GM20000 (cell line): ENCODE results near the gene SRGAP2.
"Not testable (repeated sequence)": the region's sequence is repeated elsewhere in the genome, so short reads cannot be mapped to it uniquely, and the experiment has no call there.

Experiments
- DNase-seq: peaks from one replicate; pipeline ENCODE4 v3.0.0; 2012; ENCODE audit warnings: low spot score

The SRGAP2 gene

DNA sequence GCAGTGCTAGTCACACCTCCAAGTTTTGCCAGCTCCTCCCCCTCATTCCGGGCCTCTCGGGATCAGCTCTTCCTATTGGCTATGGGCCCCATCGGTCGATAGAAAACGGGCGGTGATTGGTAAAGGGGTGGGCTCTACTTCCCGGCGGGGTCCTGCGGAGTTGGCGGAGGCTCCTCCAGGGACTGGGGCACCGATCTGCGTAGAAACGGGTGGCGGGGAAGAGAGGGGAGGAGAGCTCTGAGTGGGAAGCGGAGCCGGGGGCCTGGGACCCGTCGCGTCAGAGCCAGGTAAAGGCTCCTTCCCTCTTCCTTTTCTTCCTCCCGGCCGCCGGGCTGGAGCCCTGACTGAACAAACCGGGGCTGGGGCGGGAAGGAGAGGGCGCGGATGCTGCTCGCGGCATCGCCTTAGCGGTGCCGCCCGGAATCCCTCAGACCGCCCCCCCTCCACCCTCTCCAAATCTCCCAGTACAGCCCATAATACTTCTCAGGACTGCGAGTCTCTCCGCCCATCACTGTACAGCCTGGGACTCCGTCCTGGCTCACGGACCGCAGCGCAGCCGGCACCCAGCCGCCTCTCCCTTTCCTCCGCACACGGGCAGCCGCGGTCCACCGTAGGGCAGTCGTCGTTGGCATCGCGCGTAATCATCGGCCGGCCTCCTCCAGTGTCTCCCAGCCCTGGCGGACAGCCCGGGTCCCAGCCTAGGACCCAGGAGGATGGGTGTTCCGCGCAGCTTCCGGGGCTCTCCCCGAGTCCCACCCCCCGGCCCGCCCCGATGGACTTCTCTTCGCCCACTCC lies at the start of gene SRGAP2:
Gene SRGAP2, plus strand, starts transcription at position 178 of the 795 bp plus-strand sequence. CDS start 2,430 bp downstream, outside the sequence.
- not testable (repeated sequence) for DNase-seq

DNA sequence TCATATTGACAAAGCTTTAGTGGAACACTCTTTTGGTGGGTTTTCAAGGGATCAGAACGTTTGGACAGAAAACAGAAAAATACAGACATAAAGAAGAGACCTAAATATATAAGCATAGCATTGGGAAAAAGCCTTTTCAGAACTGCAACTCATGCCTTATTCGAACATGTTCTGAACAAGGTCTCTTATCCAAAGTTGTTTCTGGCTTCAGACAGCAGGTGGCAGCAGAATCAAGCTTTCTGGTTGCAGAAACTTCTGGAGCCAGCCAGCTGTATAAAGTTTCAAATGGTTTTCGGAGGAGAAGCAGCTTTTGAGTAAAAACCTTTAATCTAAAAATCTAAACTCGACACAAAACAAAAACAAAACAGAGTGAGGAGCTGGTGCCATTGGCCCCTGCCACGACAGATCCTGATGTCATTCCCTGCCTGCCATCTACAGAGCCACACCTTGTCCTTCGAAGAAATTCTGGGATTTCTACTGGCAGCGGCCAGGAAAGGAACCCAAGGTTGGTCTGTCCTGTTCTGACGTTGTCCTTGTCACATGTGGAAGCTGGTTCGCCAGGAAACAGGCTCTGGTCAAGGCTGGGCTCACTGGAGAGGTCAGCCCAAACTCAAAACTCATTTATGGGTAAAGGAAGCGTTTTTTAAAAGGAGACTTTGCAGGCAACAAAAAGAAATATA lies 35.9 kb upstream of the SRGAP2 start:
- not testable (repeated sequence) for DNase-seq

DNA sequence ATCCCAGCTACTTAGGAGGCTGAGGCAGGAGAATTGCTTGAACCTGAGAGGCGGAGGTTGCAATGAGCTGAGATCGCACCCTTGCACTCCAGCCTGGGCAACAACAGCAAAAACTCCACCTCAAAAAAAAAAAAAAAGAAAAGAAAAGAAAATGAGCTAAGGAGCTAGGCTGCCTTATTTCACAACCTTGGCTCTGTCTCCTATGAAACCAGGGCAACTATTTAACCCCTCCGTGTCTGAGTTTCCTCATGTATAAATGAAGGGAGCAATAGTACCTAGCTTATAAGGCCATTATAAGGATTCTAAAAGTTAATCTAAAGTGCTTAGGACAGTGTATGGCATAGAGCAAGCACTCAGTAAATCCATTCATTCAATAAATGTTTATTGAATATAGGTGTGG lies 33.5 kb upstream of the SRGAP2 start:
- not testable (repeated sequence) for DNase-seq

GRCh38 chr1:206173110-206173719 lies 30.1 kb upstream of the SRGAP2 start:
- DNase-seq: not testable (repeated sequence)

GRCh38 chr1:206174182-206174868 lies 29.0 kb upstream of the SRGAP2 start:
- not testable (repeated sequence) for DNase-seq

DNA sequence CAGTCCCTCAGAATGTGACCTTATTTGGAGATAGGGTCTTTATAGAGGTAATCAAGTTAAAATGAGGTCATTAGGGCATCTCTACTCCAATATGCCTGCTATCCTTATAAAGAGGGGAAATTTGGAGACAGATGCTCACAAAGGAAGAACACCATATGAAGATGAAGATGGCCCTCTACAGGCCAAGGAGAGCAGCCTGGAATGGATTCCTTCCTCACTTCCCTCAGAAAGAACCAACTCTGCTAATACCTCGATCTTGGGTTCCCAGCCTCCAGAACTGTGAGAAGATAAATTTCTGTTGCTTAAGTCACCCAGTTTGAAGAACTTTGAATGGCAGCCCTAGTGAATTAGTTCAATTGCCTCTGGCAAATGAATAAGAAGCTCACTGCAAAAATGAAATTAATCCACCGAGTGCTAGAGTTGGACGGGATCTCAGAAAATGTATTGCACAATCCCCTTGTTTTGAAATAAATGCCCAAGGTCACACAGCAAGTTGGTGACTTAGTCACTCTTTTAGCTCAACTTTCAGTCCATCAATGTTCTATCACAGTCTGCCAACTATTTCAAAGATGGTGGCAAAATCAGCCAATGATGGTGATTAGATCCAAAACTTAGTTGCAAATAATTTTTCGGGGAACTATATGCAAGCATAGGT lies 27.8 kb upstream of the SRGAP2 start:
- DNase-seq: not testable (repeated sequence)

DNA sequence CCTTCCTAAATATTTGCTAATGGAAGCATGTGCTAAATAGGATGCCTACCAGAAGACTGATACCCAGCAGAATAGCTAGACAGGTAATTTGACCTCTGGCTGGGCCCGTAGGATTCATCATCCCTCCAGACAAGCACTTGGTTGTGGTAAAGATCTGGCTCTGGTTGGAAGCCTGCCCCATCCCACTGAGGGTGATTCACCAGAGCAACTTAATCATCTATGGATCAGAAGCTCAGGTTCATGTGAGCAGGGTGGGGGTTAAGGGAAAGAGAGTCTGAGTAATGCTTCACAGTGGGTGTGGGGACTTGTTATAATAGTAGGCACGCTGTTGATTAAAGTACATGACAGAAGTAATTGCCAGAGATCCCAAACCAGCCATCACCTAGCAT lies 27.2 kb upstream of the SRGAP2 start:
- not testable (repeated sequence) for DNase-seq

- DNase-seq: not testable (repeated sequence)
Measured at GRCh38 chr1:206178061-206178989, 25.0 kb upstream of the SRGAP2 start.

GRCh38 chr1:206179666-206180065 lies 23.7 kb upstream of the SRGAP2 start:
- not testable (repeated sequence) for DNase-seq

GRCh38 chr1:206182368-206183317 lies 20.7 kb upstream of the SRGAP2 start:
- DNase-seq: not testable (repeated sequence)

DNA sequence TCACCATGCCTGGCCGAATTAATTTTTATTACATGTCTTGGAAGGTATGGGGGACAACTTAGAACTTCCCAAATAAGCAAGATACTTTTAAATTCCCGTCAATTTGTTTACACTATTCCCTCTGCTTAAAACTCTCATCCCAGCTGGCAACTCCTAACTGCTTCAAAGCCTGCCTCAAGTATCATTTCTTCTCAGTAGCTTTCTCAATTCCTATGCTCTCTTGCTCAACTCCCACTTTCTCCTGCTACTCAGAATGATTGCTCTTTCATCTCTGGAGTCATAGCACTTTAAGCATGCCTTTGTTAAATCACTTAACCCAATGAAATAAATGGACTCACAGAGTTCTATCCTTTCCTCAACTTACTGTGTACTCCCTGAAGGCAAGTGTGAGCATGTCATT lies 19.6 kb upstream of the SRGAP2 start:
- not testable (repeated sequence) for DNase-seq

- DNase-seq: not testable (repeated sequence)
Measured at GRCh38 chr1:206185778-206186177, 17.6 kb upstream of the SRGAP2 start.

- DNase-seq: not testable (repeated sequence)
Measured at GRCh38 chr1:206186826-206187225, 16.5 kb upstream of the SRGAP2 start.

DNA sequence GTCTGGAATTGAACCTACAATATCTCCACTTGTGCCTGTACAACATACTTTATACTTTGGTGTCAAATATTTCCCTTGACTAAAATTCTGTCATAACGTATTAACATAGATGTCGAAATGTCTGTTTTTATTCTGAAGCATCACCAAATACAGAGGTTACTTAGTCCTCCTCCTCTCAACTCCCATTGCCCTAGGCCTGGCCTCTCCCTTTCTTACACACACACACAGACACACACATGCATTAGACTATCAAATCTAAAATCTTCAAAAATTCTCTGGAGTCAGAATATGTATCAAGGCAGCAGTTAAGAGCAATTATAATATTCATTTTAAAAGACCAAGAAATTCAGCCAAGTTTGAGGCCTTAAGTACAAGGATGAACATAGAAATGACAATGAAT lies 8.2 kb upstream of the SRGAP2 start:
- DNase-seq: not testable (repeated sequence)

DNA sequence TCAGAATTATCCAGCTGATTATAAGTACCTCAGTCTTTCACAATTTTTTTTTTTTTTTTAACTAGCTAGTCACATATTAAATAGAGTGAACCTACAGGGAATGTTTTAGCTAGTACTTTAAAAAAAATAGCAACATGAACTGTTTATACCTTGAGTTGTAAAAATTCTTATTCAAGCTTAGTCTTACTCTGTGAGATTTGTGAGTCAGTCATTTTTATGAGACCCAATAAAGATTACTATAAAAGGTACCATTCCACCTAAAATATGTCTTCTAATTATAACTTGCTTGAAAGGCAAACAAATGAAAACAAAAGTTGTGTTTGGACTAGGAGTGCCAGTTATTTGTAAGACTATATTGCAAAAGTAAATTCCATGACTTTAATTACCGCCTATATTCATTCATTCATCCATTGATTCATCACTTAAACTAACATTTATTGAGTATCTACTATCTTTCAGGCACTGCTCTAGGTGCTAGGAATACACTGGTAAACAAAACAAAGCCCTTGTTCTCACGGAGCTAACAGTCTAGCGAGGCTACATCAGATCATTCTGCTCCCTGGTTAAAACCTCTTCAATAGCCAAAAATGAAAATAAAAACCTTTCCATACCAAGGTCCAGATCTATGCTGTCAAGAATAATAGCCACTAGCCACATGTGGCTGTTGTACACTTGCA lies 6.5 kb upstream of the SRGAP2 start:
- DNase-seq: not testable (repeated sequence)

DNA sequence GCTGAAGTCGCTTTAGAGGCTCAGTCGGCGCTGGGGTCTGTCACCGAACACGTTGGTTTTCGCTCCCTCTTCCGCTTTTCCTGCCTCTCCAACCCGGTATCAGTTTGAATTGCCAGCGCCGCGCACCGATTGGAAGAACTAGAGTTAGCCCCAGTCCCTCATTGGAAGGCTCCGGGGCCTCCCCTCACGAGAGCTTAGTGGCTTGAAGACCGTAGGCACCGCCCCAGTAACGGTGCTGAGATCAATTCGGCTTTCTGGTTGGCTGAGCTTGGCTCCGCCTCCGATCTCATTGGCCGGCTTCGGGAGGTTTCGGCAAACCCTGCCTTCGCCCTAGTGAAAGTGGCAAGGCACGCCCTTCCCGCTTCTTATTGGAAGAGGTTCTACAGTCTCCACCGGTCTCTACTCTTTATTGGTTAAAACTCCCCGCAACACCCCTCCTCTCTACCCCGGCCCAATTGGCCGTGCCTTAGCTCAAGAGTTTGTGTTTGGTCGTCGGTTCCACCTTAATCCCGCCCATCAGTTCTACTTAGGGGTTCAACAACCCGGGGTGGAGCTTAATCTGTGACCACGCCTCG lies 465 bp upstream of the SRGAP2 start, which contains the start of gene FAM72A:
Gene FAM72A, minus strand, starts transcription at position 51 of the 575 bp plus-strand sequence. CDS start 814 bp downstream, outside the sequence.
- not testable (repeated sequence) for DNase-seq

- not testable (repeated sequence) for DNase-seq
Measured at GRCh38 chr1:206204159-206204511, 794 bp downstream of the SRGAP2 start.

- not testable (repeated sequence) for DNase-seq
Measured at GRCh38 chr1:206204871-206205270, 1.5 kb downstream of the SRGAP2 start.
